GM21515 (cell line): ENCODE data around the gene CHD9.

Source experiments
- ATAC-seq: cut with Tn5 transposase; IDR thresholded peaks from one replicate; pipeline ENCODE4 v1.9.1; 2021; ENCODE audit not compliant: unreplicated experiment

Gene CHD9

DNA sequence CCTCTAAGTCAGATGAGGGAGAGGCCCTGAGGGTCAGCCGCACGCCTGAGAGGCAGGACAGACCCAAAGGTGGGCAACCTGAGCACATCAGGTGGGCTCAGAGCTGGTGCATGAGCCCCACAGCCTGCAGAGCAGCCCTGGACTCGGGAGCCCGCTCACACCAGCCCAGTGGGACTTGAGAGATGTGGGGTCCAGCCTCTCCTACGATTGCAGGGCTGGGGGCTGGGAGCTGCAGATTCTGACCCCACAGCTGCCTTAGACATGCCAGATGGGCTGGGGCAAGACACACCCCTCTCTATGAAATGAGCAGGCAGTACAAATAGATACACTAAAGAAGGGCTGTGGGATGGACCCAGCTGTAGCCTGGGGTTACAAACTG, 302.4 kb downstream of the CHD9 start:
- ATAC-seq: no peak

DNA sequence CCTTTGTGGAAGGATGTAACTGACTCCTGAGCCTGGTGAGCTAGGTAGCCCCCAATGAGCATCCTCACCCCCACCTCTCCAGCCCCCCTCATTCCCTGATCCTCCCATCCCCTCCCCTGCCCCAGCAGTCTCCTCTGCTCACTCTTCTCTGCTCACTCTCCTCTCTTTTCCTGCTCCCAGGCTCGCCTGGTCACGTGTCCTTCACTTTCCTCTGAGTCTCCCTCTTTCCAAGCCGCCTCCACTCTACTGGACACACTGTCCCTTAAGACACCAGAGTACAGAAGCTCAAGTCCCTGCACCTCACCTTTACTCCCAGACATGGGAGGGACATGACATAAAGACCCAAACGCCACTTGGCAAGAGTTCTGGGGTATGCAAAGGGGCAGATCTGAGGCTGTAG, 303.2 kb downstream of the CHD9 start:
- ATAC-seq: no peak

DNA sequence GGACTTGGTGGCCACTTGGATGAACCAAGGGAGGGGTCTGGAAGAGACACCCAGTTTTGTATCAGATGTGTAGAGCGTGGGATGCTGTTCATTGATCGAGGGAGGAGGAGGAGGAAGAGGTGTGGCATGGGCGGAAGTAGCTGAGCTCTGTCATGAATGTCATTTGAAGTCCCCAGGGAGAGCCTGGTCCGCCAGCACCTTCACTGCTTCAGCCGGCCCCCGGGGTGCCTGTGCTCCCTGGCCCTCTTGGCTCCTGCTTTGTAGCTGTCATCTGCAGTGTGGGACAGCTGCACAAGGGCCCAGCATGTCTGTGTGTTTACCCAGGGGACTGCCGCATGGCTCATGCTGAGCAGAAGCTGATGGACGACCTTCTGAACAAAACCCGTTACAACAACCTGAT, 304.1 kb downstream of the CHD9 start:
- no peak for ATAC-seq

DNA sequence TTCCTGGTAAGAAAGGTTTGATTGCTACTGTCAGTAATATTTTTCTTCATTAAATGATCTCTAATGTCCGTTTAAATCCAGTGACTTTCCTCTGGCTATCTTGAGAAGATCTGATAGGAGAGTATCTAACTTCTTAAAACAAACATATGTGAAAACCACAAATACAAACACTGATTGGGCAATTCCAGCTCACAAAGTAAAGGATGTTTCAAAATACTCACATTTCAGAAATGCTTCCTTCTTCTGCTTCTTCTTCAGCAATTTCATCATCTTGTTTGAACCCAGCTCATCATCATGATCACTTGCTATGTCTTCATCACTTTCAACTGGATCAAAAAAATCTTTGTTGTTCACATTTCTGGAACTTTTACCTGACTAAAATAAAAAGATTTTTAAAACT, 315.1 kb downstream of the CHD9 start:
- ATAC-seq: no peak

DNA sequence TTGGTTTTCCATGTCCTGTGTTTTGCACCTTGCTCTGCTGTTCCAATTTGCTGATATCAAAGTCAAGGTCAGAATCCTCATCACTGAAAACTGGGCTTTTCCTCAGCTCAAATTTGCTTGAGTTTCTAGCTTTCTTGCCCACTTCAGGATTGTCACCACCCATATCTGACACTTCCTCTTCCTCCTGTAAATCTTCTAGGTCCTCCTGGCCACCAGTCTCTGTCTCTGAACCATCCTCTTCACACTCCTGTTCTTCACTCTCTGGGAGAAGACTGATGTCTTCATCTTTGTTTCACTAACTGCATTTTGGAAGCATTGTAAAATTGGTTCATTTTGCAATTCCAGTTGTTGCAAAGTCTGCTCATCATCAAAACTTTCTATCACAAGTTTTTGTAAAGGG, 316.0 kb downstream of the CHD9 start:
- ATAC-seq: no peak

DNA sequence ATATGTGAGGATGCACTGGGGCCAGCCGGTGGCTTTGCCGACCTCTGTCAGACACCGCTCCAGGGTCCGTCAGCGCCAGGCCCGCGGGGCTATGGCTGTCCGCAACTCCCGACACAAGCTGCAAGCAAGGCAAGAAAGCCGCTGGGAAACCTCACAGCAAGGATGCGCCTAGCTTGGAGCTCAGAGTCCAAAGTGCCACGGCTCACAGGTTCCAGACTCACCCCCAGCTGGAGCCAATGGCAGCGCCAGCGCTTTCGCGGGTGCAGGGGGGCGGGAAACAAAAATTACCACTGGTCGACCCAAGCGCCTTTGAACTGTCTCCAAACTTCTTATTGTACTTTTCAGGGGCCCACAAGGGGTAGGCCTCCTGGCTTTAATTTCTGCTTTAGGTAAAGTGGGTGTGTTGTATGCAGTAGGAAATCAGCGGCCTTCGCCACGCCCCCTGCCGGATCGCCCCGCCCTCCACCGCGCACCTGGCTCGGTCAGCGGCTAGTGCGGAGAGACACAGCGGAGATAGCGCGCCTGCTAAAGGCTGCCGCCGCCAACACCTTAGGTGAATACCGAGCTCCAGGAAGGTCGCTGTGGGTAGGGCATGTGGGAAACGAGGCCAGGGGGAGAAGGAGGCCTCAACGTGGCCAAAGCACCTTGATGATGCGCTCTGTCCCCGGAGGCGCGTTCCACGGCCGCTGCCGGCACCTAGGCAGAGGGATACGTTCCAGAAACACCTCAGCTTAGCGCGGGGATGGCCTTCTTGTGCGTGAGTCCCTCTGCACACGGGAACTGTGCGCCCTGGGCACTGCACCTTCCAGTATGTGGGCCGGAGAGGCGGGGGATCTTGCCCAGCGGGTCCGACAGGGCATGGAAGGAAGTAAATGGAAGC, 318.4 kb downstream of the CHD9 start:
- no peak for ATAC-seq

DNA sequence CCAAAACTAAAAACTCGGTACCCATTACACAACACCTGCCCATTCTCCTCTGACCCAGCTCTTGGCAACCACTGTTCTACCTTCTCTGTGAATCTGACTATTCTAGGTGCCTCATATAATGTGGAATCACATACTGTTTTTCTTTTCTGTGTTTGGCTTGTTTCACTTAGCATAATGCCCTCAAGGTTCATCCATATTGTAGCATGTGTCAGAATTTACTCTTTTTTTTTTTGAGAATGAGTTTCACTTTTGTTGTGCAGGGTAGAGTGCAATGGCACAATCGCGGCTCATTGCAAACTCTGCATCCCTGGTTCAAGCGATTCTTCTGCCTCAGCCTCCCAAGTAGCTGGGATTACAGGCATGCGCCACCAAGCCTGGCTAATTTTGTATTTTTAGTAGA, 320.0 kb downstream of the CHD9 start:
- ATAC-seq: no peak

DNA sequence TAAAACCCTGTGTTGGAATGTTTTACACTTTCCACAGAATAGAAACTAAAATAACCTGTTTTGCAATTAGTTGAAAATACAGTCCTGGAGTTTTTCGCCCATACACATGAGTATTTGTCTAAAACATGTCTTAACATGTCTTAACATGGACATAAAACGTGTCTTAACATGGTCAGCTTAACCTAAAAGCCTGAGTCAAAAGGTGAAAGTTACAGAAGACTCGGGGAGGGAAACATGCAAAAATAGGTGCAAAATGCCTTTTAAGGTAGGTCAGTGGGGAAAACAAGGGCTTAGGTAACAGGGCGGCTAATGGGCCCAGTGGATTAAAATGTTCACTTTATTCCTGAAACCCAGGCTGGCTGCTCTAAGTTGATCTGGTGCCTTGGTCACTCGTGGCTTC, 323.3 kb downstream of the CHD9 start:
- no peak for ATAC-seq
